ENCODE results near the gene STARD10. TPM values are rescaled to one million over a fixed set of nuclear protein-coding genes. Genes with fewer than 3 reads are reported as not detected.

STARD10 gene
- total and polyA plus RNA-seq, 2 experiments from 2014 or later, result 16.6 to 20.5 TPM

- no peak overlapping the region for H3K27ac ChIP-seq (ENCODE audit: low read depth)
- H3K4me3 ChIP-seq, result no peak overlapping the region
- peaks cover 16% of the 10 kb centered on the region for H3K27me3 Mint-ChIP-seq (ENCODE audit: insufficient read depth, low read depth, poor library complexity)
- no peaks in the 10 kb centered on the region; the same call in 2 of the 3 replicates for H3K36me3 Mint-ChIP-seq (ENCODE audit: low read depth)
- H3K9me3 Mint-ChIP-seq, result no peaks in the 10 kb centered on the region
- no peaks in the 10 kb centered on the region for H3K36me3 ChIP-seq (ENCODE audit: insufficient read depth)
- no peaks in the 10 kb centered on the region for H3F3A ChIP-seq (replicated peaks; ENCODE audit: low read depth)
- no peak for ATAC-seq
- H3K9me2 ChIP-seq (ENCODE audit: insufficient read depth), result no peaks in the 10 kb centered on the region
- no peak overlapping the region for H3K27ac Mint-ChIP-seq
- TF ChIP-seq ZNF331 (CRISPR knock-in tag; IDR thresholded peaks at IDR 0.05; ENCODE audit: low read depth) (no peak), JUNB (IDR thresholded peaks at IDR 0.05; ENCODE audit: unreplicated experiment) (no peak), REST (IDR thresholded peaks at IDR 0.05; ENCODE audit: unreplicated experiment) (no peak), CREB1 (CRISPR knock-in tag; IDR thresholded peaks at IDR 0.05; ENCODE audit: low read depth) (no peak)
- peak overlapping the region; percentile 25; the same call in 1 of the 3 replicates for H3K4me3 Mint-ChIP-seq
- H3K4me2 ChIP-seq, result no peak overlapping the region
- peaks cover 14% of the 10 kb centered on the region for H3K27me3 ChIP-seq (ENCODE audit: insufficient read depth)
- H3K79me2 ChIP-seq (replicated peaks; ENCODE audit: insufficient read depth), result no peaks in the 10 kb centered on the region
- H2AFZ ChIP-seq, result no peak overlapping the region
- peaks cover 26% of the 10 kb centered on the region for H3K4me1 Mint-ChIP-seq
- DNase-seq (ENCODE audit: low spot score), result no peak
- peaks cover 10% of the 10 kb centered on the region; the same call in 1 of the 2 replicates for H3K4me1 ChIP-seq (ENCODE audit: insufficient read depth)
- H4K20me1 ChIP-seq (replicated peaks; ENCODE audit: insufficient read depth), result no peaks in the 10 kb centered on the region
Measured at GRCh38 chr11:72779495-72780128, 14.2 kb downstream of the STARD10 start.

GRCh38 chr11:72778535-72779494 lies 15.0 kb downstream of the STARD10 start:
- no peaks in the 10 kb centered on the region for H4K20me1 ChIP-seq (replicated peaks; ENCODE audit: insufficient read depth)
- no peaks in the 10 kb centered on the region for H3K36me3 ChIP-seq (ENCODE audit: insufficient read depth)
- H3K79me2 ChIP-seq (replicated peaks; ENCODE audit: insufficient read depth), result no peaks in the 10 kb centered on the region
- no peaks in the 10 kb centered on the region for H3F3A ChIP-seq (replicated peaks; ENCODE audit: low read depth)
- peaks cover 10% of the 10 kb centered on the region; the same call in 1 of the 2 replicates for H3K4me1 ChIP-seq (ENCODE audit: insufficient read depth)
- no peak overlapping the region for H3K27ac ChIP-seq (ENCODE audit: low read depth)
- no peak overlapping the region for H3K4me2 ChIP-seq
- H3K9me2 ChIP-seq (ENCODE audit: insufficient read depth), result no peaks in the 10 kb centered on the region
- Mint-ChIP-seq H3K27ac (no peak overlapping the region), H3K4me3 (no peak overlapping the region), H3K4me1 (peaks cover 26% of the 10 kb centered on the region), H3K9me3 (no peaks in the 10 kb centered on the region), H3K36me3 (ENCODE audit: low read depth) (no peaks in the 10 kb centered on the region; the same call in 2 of the 3 replicates), H3K27me3 (ENCODE audit: insufficient read depth, low read depth, poor library complexity) (peaks cover 16% of the 10 kb centered on the region)
- peaks cover 14% of the 10 kb centered on the region for H3K27me3 ChIP-seq (ENCODE audit: insufficient read depth)
- no peak overlapping the region for H3K4me3 ChIP-seq
- no peak overlapping the region for H2AFZ ChIP-seq
- ATAC-seq (no peak), DNase-seq (ENCODE audit: low spot score) (no peak)
- TF ChIP-seq REST (IDR thresholded peaks at IDR 0.05; ENCODE audit: unreplicated experiment) (no peak), ETS1 (IDR thresholded peaks at IDR 0.05) (no peak), ZNF331 (CRISPR knock-in tag; IDR thresholded peaks at IDR 0.05; ENCODE audit: low read depth) (no peak), STAT1 (IDR thresholded peaks at IDR 0.05; ENCODE audit: unreplicated experiment) (no peak), EZH2phosphoT487 (IDR thresholded peaks at IDR 0.05; ENCODE audit: unreplicated experiment) (no peak), NANOG (IDR thresholded peaks at IDR 0.05; ENCODE audit: borderline replicate concordance) (no peak), POLR2AphosphoS5 (IDR thresholded peaks at IDR 0.05; ENCODE audit: low read depth) (no peak)

All from GM23338 (cell line).